ENCODE measurements around the gene LDLRAD3. TPM values are rescaled to one million over a fixed set of nuclear protein-coding genes. Genes with fewer than 3 reads are reported as not detected.

Gene LDLRAD3
- total RNA-seq, 1 donor from 2014 or later: 35.6 TPM

DNA sequence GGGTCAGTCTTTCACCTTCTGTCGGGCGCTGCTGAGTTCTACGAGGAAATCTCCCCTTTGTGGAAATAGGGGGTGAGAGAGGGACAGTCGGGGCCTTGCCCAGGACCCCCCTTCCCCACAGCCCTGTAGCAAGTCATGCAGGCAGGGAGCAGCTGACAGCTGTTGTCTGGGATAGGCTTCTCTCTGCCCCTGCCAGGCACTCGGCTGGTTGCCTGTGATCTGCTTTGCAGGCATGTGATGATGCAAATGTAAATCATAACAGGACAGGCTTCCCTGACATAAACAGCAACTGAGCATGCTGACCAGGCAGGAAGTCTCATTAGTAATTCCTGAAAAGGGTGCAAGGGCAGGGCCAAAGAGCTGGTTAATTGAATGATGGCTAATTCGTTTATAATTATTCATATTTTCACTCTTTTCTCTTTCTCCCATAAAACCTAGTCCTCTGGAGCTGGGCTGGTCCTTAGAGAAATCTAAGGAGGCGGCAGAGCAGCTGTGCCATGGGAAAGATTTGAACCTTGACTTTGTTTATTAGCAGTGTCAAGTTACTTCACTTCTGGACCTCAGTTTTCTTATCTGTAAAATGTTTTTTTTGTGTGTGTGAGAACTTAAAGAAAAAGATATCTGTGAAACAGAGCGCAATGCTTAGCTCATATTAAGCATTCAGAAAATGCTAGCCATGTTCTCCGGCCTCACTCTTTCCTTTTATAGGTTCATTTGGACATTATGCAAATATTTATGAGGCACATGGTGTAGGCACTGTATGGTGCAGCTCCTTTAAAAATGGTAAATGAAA lies 129.7 kb downstream of the LDLRAD3 start:
- H3K27ac ChIP-seq: peak overlapping the region; percentile 54
- no peak overlapping the region for H2AFZ ChIP-seq (replicated peaks)
- peak overlapping the region; percentile 85 for H3K27ac Mint-ChIP-seq

DNA sequence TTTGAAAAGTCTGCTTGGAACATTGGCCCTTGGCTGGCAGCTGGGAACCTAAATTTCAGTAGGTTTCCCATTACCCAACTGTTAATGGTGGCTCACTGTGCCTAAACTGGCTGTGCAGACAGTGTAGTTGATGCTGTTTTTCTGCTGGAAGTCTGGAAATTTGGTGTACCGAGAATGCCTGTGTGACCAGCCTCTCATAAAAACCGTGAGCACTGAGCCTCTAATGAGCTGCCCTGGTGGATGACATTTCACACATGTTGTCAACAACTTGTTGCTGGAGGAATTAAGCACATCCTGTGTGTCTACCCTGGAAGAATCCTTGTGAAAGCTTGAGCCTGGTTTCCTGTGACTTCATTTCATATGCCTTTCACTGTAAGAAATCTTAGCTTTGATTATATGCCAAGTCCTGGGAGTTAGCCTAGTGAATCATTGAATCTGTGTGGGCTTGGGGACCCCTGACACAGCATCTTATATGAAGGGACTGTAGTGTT lies 131.1 kb downstream of the LDLRAD3 start:
- H3K9ac ChIP-seq: no peak overlapping the region
- H2AFZ ChIP-seq (replicated peaks): no peak overlapping the region
- Mint-ChIP-seq H3K9me3 (peaks cover 20% of the 10 kb centered on the region), H3K4me3 (no peak overlapping the region), H3K27ac (no peak overlapping the region), H3K4me1 (peaks cover 49% of the 10 kb centered on the region), H3K36me3 (peaks cover 15% of the 10 kb centered on the region), H3K27me3 (ENCODE audit: insufficient read depth, low read depth) (no peaks in the 10 kb centered on the region)
- TF ChIP-seq, protein P1, sequence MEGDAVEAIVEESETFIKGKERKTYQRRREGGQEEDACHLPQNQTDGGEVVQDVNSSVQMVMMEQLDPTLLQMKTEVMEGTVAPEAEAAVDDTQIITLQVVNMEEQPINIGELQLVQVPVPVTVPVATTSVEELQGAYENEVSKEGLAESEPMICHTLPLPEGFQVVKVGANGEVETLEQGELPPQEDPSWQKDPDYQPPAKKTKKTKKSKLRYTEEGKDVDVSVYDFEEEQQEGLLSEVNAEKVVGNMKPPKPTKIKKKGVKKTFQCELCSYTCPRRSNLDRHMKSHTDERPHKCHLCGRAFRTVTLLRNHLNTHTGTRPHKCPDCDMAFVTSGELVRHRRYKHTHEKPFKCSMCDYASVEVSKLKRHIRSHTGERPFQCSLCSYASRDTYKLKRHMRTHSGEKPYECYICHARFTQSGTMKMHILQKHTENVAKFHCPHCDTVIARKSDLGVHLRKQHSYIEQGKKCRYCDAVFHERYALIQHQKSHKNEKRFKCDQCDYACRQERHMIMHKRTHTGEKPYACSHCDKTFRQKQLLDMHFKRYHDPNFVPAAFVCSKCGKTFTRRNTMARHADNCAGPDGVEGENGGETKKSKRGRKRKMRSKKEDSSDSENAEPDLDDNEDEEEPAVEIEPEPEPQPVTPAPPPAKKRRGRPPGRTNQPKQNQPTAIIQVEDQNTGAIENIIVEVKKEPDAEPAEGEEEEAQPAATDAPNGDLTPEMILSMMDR (IDR thresholded peaks at IDR 0.05): no peak
- TF ChIP-seq EZH2phosphoT487 (IDR thresholded peaks at IDR 0.05) (no peak), EZH2 (IDR thresholded peaks at IDR 0.05) (no peak)
- H3K36me3 ChIP-seq: no peaks in the 10 kb centered on the region
- peaks cover 28% of the 10 kb centered on the region for H3F3A ChIP-seq (ENCODE audit: low read depth)
- H3K4me1 ChIP-seq: peaks cover 33% of the 10 kb centered on the region
- no peak for DNase-seq (ENCODE audit: low spot score)
- H4K20me1 ChIP-seq (ENCODE audit: low read depth): no peaks in the 10 kb centered on the region
- no peaks in the 10 kb centered on the region for H3K27me3 ChIP-seq
- no peak overlapping the region for H3K4me3 ChIP-seq
- H3K27ac ChIP-seq: no peak overlapping the region
- H3K9me3 ChIP-seq (ENCODE audit: low read depth): peaks cover 9% of the 10 kb centered on the region
- no peak overlapping the region for H3K4me2 ChIP-seq
- peaks cover 79% of the 10 kb centered on the region for H3K79me2 ChIP-seq (ENCODE audit: low read depth)

More for the DNA sequence above, 129.7 kb downstream of the LDLRAD3 start:
- no peaks in the 10 kb centered on the region for H3K27me3 ChIP-seq
- H3K36me3 ChIP-seq: no peaks in the 10 kb centered on the region
- H3K79me2 ChIP-seq (ENCODE audit: low read depth): peaks cover 70% of the 10 kb centered on the region
- H3K9ac ChIP-seq: no peak overlapping the region
- peaks cover 45% of the 10 kb centered on the region for H3K4me1 ChIP-seq
- no peaks in the 10 kb centered on the region for H4K20me1 ChIP-seq (ENCODE audit: low read depth)
- TF ChIP-seq, protein P1 (IDR thresholded peaks at IDR 0.05): no peak
- TF ChIP-seq EZH2 (IDR thresholded peaks at IDR 0.05) (no peak), EZH2phosphoT487 (IDR thresholded peaks at IDR 0.05) (no peak)
- DNase-seq (ENCODE audit: low spot score): peak; percentile 45
- Mint-ChIP-seq H3K4me1 (peaks cover 60% of the 10 kb centered on the region), H3K36me3 (peaks cover 15% of the 10 kb centered on the region), H3K27me3 (ENCODE audit: insufficient read depth, low read depth) (no peaks in the 10 kb centered on the region), H3K4me3 (peak overlapping the region; percentile 27), H3K9me3 (peaks cover 20% of the 10 kb centered on the region)
- H3F3A ChIP-seq (ENCODE audit: low read depth): peaks cover 35% of the 10 kb centered on the region
- H3K9me3 ChIP-seq (ENCODE audit: low read depth): peaks cover 9% of the 10 kb centered on the region
- H3K4me2 ChIP-seq: peak overlapping the region; percentile 40
- no peak overlapping the region for H3K4me3 ChIP-seq

DNA sequence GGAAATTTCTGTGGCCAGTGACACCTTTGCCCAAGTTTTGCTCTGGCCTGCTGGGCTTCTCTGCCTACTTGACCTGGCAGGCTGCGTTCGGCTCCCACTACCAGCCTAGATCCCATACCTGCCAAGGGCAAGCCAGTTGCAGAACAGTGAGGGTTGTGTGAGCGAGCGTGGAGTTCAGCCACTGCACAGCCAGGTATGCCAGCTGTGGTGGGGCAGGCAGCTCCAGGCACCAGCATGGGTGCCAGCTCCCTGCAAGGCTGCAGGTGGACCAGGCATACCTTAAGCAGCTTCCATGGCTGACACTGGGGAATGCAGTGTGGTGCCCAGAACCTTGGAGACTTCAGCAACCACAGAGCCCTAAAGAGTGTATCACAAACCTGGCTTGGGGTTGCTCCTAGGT lies 133.5 kb downstream of the LDLRAD3 start:
- no peak overlapping the region for H3K27ac Mint-ChIP-seq
- no peak for DNase-seq (ENCODE audit: low spot score)
- H3K4me1 Mint-ChIP-seq: peaks cover 28% of the 10 kb centered on the region
- Histone ChIP-seq H3K9me3 (ENCODE audit: low read depth) (peaks cover 9% of the 10 kb centered on the region), H3K36me3 (no peaks in the 10 kb centered on the region), H3K9ac (no peak overlapping the region), H4K20me1 (ENCODE audit: low read depth) (no peaks in the 10 kb centered on the region), H3K79me2 (ENCODE audit: low read depth) (peaks cover 62% of the 10 kb centered on the region), H3K4me2 (no peak overlapping the region), H3K27ac (peak overlapping the region; percentile 74), H3K4me3 (no peak overlapping the region), H3F3A (ENCODE audit: low read depth) (peaks cover 28% of the 10 kb centered on the region), H2AFZ (replicated peaks) (no peak overlapping the region), H3K27me3 (no peaks in the 10 kb centered on the region), H3K4me1 (peaks cover 22% of the 10 kb centered on the region)
- no peak overlapping the region for H3K4me3 Mint-ChIP-seq
- H3K9me3 Mint-ChIP-seq: peaks cover 20% of the 10 kb centered on the region
- H3K27me3 Mint-ChIP-seq (ENCODE audit: insufficient read depth, low read depth): no peaks in the 10 kb centered on the region
- TF ChIP-seq EZH2phosphoT487 (IDR thresholded peaks at IDR 0.05) (no peak), EZH2 (IDR thresholded peaks at IDR 0.05) (no peak)
- TF ChIP-seq, protein P1 (IDR thresholded peaks at IDR 0.05): no peak
- peaks cover 19% of the 10 kb centered on the region for H3K36me3 Mint-ChIP-seq
